Iris pigment epithelial cell (primary cell): ENCODE measurements around the gene PRPF38B.

ENCODE experiments used
- DNase-seq: peaks from one replicate; pipeline ENCODE4 v3.0.0-alpha.2; 2011; ENCODE audit warnings: low read depth

Gene PRPF38B

GRCh38 chr1:108717774-108718316 lies 25.7 kb downstream of the PRPF38B start:
- no peak for DNase-seq

GRCh38 chr1:108718927-108719655 lies 27.0 kb downstream of the PRPF38B start:
- DNase-seq = no peak

GRCh38 chr1:108719656-108720435 lies 27.7 kb downstream of the PRPF38B start:
- DNase-seq = peak; percentile 86

GRCh38 chr1:108722292-108722691 lies 30.2 kb downstream of the PRPF38B start:
- peak; percentile 67 for DNase-seq

GRCh38 chr1:108725906-108726305 lies 33.8 kb downstream of the PRPF38B start:
- no peak for DNase-seq

- DNase-seq = no peak
These were observed 36.3 kb downstream of the PRPF38B start for GRCh38 chr1:108728327-108728923.

GRCh38 chr1:108729481-108729880 lies 37.4 kb downstream of the PRPF38B start:
- DNase-seq = no peak

GRCh38 chr1:108732398-108732797 lies 40.3 kb downstream of the PRPF38B start:
- DNase-seq = peak; percentile 28

- DNase-seq = no peak
These were observed 42.2 kb downstream of the PRPF38B start for GRCh38 chr1:108734171-108734865.

- DNase-seq = no peak
These were observed 50.1 kb downstream of the PRPF38B start for GRCh38 chr1:108742253-108742652.

- no peak for DNase-seq
These were observed 53.9 kb downstream of the PRPF38B start for GRCh38 chr1:108745980-108746381.

- DNase-seq = peak; percentile 97
These were observed 54.5 kb downstream of the PRPF38B start, which contains the start of gene STXBP3 for GRCh38 chr1:108746382-108747170. Gene STXBP3 (plus strand): TSS chr1:108746674. CDS start chr1:108746738, 64 bp downstream.

- peak; percentile 93 for DNase-seq
These were observed 55.2 kb downstream of the PRPF38B start for GRCh38 chr1:108747171-108747850.

- no peak for DNase-seq
These were observed 55.8 kb downstream of the PRPF38B start for GRCh38 chr1:108747898-108748297.

- DNase-seq = no peak
These were observed 57.0 kb downstream of the PRPF38B start for GRCh38 chr1:108749081-108749480.

GRCh38 chr1:108750476-108751181 lies 58.5 kb downstream of the PRPF38B start:
- DNase-seq = peak; percentile 4
